HuH-7.5 (cell line): ENCODE results near the gene VPS11.
A peak's percentile ranks its signal among the peaks of the same experiment; 100 is the strongest.
"Not testable (repeated sequence)": the region's sequence is repeated elsewhere in the genome, so short reads cannot be mapped to it uniquely, and the experiment has no call there.

Experiments used
- DNase-seq: peaks from one replicate; pipeline ENCODE4 v3.0.0; 2011; ENCODE audit warnings: low spot score

Gene VPS11

DNA sequence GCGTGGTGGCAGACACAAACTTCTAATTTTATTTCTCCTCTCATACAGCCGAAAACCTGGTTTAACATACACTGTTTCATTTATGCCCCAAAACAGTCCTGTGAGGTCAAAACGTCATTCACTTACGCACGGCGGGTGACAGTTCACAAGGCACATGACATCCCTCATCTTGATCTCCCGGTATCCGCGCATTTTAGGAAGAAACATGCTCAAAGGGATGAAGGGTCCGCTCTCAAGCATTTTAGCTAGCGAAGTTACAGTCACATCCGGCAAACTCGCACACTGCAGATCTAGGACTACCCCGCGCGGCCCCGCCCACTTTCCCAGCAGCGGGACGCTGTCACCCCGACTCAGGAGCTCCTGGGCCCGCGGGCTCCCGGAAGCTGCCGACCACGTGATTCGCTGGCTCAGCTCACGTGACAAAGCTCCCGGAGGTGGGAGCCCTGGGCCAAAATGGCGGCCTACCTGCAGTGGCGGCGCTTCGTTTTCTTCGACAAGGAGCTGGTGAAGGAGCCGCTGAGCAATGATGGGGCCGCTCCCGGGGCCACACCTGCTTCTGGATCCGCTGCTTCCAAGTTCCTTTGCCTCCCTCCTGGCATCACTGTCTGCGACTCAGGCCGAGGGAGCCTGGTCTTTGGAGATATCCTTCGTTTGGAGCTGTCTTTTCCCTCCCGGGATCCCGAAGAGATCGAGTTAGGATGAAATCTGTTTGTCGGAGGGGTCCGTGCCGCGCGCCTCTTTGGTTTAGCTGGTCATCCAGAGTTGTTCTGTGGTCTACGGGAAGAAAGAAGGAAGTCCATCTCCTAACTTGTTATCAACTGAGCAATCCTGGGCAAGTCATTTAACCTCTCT lies at the start of gene VPS11:
VPS11 (plus strand) TSS at position 448 of the 852 bp plus-strand sequence; CDS start at position 454, 6 bp downstream.
- DNase-seq = peak; percentile 98

DNA sequence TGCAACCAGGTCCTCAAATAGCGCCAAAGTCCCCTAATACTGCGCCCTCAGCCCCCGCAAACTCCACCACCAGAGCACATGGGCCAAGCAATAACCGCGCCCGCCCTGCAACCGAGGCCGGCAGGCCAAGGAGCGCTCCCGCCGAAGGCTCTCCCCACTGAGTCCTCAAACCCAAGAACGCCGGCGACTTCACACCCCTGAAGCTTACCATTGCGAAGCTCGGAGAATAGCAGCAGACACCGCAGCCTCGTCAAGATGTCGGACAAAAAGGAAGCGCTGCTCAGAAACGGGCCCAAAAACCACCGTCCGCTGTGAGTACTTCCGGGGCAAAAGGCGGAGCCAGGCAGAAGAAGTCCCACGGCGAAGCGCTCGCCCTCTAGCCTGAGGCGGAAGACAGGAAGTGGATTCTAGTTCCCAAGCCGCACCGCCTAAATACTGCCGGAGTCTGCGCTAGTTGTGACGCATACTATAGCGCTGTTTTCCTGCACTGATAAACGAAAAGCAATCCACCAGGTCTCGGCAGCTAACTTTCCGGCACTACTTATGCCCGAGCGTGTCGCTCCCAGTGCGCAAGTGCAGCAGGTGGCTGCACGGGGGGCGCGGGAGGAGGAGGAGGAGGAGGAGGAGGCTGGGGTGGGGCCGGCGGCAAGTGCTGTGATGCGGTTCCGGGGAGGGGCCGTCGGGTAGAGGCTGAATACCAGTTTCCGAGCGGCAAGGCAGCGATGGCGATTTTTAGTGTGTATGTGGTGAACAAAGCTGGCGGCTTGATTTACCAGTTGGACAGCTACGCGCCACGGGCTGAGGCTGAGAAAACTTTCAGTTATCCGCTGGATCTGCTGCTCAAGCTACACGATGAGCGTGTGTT lies 49.3 kb upstream of the VPS11 start, which contains the start of the genes RPS25 and TRAPPC4:
RPS25 (minus strand) TSS at position 270 of the 865 bp plus-strand sequence; CDS start at position 211, 59 bp downstream.
TRAPPC4 (plus strand) TSS at position 693 of the 865 bp plus-strand sequence; CDS start at position 723, 30 bp downstream.
- DNase-seq = peak; percentile 80

DNA sequence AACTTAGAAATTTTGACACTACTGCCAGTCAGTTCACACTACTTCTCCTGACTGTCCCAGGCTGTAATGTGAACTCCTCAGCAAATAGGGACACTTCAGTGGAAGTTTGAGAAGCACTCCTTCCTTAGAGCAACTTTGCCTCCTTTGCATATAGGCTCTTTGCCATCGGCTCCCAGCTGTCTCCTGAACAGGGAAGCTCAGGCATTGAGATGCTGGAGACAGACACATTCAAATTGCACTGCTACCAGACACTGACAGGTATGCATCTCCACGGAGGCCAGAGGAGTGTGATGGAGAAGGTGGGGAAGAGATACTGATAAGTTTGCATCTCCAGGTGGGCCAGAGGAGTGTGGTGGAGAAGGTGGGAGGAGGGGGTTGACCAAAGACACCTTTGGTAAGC lies 47.6 kb upstream of the VPS11 start:
- DNase-seq = no peak

DNA sequence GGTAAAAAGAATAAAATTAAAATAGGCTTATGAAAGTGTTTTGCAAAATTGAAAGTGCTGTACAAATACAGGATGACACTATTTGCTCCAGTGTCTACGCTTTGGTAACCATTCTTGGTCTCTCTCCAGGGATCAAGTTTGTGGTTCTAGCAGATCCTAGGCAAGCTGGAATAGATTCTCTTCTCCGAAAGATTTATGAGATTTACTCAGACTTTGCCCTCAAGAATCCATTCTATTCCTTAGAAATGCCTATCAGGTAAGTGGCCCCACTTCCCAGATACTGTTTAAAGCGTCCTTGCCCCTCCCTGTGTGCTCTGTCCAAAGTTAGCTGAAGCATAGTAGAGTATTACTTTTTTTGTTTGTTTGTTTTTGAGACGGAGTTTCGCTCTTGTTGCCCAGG lies 46.0 kb upstream of the VPS11 start:
- no peak for DNase-seq

DNA sequence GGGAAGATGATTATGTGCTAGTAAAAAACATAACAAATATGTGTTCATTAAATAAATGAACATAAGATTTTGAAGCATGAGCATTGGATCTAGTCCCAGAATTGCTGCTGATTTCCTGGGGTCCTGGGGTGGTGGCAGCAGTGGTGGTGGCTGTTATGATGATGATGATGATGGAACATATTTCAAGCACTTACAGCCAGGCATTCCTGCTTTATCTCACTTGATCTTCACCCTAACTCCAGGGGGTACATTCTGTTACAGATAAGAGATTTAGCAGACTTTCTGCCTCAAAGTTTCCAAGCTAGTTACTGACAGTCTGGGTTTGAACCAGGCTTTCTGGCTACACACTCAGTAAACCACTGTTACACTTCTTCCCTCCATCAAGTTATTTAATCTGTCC lies 43.9 kb upstream of the VPS11 start:
- DNase-seq = no peak

DNA sequence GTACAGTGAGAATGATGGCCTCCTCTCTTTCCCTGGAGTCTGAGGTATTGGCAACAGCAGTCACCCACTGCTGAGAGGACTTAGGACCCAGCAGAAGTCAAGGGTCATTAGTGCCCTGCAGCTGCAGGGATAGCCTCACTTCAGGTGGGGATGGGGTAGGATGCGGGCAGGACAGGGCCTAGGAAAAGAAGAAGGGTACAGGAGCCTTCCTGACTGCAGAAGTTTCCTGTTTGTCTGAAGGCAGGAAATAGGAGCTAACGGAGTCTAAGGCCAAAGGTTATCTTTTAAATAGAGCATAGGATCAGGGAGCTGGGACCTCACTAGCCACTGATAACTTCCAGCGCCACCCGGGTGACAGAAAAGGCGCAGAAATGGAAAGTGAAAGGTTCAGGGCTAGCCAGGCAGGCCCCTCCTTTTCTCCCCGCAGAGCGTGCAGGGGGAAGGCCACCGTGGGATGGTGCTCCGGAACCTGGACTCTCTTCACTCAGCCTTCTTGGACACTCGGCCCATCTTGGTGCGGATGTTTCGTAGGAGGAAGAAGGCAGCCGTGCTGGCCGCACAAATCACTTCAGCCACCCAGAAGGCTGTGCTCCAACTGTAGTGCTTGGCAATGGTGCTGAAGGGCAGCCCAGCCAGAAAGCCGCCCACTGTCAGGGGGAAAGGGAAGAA lies 43.1 kb upstream of the VPS11 start:
- DNase-seq = no peak

DNA sequence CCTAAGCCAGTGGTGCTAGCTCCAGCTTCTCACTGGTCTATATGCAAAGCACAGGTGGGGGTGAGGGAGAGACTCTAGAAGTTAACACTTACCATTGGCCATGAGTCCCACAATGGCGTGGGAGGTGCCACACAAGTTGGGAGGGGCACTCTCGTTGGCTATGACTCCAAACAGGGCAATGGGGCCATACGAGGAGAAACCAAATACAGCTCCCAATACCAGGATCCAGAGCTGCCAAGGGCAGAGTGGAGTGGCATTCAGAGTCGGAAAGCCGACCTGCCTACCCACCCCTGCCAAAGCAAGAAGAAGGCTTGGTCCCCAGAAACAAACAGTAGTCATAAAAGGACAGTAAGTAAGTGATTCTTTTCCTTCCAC lies 42.5 kb upstream of the VPS11 start:
- no peak for DNase-seq

DNA sequence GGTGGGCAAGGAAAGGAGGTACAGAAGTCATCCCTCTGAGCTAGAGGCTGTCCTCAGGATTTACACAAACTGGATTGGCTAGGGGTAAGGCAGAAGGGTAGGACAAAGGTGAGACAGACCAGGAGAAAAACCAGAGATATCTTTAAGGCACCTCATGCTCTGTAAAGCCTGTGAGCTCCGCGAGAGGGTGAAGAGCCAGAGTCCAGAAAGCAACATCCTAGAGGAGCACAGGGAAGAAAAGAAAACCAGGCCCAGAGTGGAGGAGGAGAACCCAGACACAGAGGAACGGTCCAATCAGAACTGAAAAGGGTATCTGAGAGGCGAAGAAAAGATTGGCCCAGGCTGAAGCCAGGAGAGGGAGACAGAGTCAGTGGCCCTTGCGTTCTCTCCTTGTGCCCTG lies 42.1 kb upstream of the VPS11 start:
- DNase-seq = no peak

DNA sequence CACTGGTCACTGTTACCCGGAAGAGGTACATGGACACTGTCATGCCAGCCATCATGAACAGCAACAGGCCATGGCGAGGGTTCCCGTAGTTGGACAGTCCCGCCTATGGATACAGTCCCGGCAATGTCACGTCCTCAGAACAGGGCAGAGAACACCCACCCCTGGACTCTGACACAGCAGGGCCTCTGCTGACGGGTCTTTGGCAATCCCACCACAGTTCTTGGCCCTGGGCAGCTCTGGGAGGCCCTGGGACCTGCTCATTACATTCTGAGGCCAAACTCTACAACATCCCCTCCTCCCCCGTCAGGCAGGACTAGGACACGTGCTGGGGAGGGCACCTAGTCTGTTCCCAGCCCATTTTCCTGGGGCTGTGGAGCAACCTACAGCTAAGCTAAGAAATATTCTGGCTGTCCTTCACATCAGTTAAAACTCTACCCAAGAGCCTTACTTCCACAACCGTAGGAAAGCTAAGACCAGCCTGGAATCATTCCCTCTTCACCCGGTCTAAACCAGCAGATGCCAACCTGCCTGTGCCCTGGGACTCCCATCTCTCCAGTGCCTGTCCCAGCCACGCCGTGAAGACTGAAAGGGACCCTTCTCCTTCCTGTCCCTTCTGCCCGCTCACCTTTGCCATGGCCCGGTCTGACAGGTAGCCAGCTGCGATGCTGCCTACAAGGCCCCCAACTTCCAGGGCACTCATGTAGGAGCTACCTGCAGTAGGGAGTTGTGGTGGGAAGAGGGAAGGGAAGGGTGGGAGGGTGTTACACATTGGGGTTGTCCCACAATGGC lies 41.4 kb upstream of the VPS11 start:
- DNase-seq = no peak

DNA sequence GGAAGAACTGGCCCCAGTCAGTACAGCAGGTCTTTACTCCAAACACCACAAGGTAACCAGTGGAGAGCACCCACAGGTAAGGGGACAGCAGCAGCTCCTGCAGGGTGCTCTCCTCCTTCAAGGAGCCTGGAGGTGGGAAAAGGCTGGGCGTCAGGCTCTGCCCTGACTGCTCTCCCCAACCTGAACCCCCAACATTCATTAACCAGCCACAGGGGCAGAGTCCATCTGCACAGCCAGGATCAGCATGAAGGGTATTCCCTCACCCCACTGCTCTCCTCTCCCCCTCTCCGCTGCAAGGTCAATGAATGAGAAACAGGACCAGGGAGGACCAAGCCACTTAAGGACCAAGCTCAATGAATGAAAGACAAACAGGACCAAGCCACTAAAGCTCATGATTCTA lies 40.6 kb upstream of the VPS11 start:
- DNase-seq = no peak

DNA sequence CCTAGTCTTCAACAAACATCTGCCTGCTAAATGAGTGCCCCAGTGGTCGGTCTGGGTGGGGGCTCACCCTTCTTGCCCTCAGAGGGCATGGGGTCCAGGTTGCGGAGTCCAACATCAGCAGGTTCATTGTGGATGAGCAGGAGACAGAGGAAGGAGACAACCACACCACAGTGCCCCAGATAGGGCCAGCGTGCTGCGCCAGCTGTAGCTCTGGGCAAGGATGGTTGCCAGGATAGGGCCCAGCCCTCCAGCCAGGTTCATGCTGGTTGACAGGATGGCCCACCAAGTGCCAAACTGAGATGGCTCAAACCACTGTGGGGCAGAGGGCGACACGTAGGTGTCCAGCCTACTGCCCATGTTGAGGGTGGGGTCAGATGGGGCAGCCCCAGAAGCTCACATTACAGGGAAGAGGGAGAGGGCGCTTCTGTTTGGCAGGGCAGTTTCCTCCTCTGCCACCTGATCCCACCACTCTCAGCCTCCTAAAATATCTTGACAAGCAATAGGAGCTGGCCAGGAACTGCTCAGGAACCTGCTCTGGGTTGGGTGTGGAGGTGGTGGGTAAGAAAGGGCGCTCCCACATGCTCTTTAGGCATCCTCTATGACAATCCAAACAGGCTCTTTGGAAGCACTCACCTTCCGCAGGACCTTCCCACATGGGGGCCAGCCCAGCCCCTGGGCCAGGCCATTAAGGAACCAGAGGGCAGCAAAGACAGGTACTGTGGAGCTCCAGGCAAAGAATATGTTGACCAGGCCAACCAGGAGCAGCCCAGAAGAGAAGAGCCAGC lies 39.9 kb upstream of the VPS11 start:
- no peak for DNase-seq

DNA sequence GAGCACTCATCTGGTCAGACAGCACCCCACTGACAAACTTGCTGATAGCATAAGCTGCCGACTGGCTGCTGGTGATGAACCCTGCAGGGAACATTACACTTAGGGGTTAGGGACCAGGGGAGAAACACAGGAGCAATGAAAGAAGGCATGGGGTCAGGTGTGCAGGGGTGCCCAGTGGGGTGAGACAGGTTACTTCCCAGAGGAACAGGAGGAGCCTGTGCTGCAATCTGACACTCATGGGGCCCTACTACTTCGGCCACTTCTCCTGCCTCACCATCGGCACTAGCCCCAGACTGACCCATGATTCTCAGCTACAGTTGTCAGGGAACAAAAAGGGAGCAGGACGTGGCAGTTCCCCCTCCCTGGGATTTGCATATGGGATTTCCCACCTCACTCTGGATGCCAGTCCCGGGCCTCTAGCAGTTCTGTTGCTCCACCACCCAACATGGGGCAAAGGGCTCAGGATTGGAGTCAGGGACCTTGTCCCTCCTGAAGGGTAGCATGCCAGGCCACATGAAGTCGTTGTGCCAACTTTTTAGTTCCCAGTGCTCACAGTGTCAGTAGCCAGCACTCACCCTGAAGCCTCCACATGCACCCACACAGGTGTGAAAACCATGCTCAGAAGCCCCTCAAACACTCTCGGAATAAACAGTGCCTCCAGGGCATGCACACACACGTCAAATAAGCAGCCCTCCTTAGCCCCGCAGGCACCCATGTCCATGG lies 39.1 kb upstream of the VPS11 start:
- no peak for DNase-seq

DNA sequence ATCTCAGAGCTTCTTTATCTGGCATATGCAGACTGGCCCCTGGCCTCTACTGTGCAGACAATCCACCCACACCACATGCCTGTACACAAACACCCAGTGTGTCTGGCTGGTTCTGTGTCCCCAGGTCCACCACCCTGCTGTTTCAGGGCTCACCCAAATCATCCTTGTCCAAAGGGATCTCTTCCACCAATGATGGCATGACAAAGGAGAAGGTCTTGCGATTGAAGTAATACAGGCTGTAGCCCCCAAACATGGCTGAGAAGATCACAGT lies 38.6 kb upstream of the VPS11 start:
- DNase-seq = no peak

DNA sequence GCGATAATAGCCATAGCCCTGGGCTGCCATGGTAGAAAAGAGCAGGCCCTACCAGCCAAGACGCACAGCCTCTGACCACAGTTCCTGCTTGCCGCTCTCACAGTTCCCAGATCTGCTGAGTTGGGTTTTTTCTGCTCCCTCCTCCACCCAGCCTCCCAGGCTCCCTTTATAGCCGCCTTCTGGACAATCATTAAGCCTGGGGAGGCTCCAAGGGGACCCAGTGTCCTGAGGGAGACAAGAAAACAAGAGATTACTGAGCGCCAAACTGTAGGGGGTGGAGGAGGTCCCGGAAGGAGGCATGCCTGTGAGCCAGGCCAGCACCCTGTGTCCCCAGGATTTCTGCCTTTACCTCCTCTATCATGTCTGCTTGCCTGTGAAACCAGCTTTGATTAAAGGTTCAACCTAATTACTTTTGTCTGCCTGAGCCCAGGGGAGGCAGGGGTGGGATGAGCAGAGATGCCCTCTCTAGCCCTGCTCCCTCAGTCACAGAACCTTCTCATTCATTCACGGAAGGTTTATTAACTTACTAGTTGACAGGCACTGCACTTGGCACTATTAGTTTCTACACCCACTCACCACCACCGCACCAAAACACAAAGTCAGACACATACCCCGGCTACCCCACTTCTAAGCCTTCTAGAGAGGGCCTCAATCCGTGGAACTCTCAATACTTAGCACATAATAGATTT lies 38.1 kb upstream of the VPS11 start:
- peak; percentile 67 for DNase-seq

DNA sequence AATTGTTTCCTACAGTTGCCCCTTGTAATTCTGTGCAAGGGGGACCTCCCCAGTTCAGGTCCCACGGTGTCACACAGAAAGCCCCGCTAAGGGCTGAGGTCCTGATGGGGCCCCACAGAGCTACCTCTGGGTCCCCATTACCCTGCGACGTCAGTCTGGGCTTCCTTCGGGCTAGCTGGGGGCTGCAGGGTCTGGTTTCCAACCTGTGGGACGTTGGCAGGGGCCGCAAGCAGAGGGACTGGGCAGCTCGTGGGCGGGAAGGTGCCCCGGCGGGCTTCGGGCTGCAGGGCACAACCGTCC lies 37.6 kb upstream of the VPS11 start:
- no peak for DNase-seq

DNA sequence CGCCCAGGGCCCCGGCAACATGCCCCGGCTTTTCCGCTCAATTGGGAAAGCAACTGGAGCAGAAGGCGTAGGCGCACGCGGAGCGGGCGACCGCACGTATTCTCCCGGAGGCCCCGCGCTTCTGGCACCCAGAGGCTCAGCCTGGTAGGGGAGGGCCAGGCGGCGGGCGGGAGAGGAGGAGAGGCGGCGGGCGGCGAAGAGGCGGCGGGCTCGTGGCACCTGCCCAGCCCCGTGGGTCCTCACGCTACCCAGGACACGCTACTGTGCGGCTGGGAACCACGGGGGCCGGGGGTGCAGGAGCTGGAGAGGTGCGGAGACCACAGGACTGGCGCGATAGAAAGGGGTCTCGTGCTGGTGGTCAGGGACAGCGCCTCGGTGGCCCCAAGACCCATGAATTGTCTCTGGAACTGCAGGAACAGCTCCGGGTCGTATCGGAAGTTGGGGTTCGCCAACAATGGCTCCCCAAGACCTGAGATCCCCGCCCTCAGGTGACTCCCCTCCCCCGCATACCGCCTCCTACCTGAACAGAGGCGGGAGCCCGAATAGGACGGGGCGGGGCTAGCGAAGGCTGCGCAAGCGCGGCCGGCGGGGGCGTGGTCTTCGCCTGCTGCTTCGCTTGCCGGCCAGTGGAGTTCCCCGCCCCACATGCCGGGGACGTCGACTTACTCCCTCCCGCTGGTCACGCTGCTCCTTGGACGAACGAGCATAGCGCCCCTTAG lies 37.1 kb upstream of the VPS11 start, which contains the start of gene SLC37A4:
SLC37A4 (minus strand) TSS at position 549 of the 719 bp plus-strand sequence.
- peak; percentile 87 for DNase-seq

DNA sequence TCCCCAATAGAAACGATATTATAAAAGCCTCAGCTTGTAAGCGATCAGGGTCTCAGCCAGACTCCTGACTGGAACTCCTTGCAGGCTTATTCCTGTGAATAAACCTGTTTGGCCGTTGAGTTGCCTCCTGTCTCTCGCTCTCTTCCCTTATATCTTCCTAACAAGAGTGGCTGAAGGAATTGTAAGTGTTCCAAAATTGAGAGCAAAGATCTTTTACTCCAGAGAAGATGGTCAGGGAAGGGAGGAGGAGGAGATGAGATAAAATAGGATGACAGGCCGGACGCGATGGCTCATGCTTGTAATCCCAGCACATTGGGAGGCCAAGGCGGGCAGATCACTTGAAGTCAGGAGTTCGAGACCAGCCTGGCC lies 35.7 kb upstream of the VPS11 start:
- no peak for DNase-seq

DNA sequence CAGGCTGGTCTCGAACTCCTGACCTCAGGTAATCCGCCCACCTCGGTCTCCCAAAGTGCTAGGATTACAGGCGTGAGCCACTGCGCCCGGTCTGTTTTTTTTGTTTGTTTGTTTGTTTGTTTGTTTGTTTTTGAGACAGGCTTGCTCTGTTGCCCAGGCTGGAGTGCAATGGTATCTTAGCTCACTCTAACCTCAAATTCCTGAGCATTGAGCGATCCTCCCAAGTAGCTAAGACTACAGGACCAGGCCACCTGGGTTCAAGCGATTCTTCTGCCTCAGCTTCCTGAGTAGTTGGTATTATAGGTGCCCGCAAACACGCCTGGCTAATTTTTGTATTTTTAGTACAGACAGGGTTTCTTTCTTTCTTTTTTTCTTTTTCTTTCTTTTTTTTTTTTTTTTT lies 34.2 kb upstream of the VPS11 start:
- DNase-seq = not testable (repeated sequence)

DNA sequence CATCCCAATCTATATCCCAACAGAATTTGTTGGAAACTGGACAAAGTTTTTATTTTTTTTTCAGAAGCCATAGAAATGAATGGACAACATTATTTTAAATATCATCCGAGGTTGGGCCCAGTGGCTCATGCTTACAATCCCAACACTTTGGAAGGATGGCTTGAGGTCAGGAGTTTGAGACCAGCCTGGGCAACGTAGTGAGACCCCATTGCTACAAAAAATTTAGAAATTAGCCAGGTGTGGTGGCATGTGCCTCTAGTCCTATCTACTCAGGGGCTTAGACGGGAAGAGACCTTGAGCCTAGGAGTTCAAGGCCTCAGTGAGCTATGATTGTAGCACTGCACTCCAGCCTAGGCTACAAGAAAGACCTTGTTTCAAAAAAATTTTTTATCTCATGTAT lies 32.8 kb upstream of the VPS11 start:
- DNase-seq = no peak
